Caki2 (cell line): ENCODE data around the gene CCDC33. TPM values are rescaled to one million over a fixed set of nuclear protein-coding genes. Genes with fewer than 3 reads are reported as not detected.
"Not testable (repeated sequence)": the region's sequence is repeated elsewhere in the genome, so short reads cannot be mapped to it uniquely, and the experiment has no call there.

Source experiments
- DNase-seq: peaks from one replicate; pipeline ENCODE4 v3.0.0-alpha.2; 2015; ENCODE audit warnings: low read depth
- in situ Hi-C: cut with HindIII; loops from 2 replicates; pipeline ENCODE4 v1.10.0; 2016; ENCODE audit warnings: low sequenced_read_pairs, low pct_unique_long_range_greater_than_20kb, mixed read lengths
- total RNA-seq: library from RNA; depleted of rRNA; stranded (reverse); fragments of >200 nt; shearing (Covaris generic); gene quantifications from 2 replicates; pipeline ENCODE4 v1.2.3, GENCODE V29; 2014; ENCODE audit warnings: low replicate concordance

The CCDC33 gene
- total RNA-seq, 1 experiment from 2014 or later = 0.84 TPM

DNA sequence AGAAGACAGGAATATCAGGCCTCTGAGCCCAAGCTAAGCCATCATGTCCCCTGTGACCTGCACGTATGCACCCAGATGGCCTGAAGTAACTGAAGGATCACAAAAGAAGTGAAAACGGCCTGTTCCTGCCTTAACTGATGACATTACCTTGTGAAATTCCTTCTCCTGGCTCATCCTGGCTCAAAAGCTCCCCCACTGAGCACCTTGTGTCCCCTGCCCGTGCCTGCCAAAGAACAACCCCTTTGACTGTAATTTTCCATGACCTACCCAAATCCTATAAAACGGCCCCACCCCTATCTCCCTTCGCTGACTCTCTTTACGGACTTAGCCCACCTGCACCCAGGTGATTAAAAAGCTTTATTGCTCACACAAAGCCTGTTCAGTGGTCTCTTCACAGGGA lies 123.2 kb downstream of the CCDC33 start:
- DNase-seq = not testable (repeated sequence)
- in situ Hi-C loops = loop anchor here (25.0 kb wide), 1 partner anchor 403 kb away; no protein-coding TSS in a partner anchor

DNA sequence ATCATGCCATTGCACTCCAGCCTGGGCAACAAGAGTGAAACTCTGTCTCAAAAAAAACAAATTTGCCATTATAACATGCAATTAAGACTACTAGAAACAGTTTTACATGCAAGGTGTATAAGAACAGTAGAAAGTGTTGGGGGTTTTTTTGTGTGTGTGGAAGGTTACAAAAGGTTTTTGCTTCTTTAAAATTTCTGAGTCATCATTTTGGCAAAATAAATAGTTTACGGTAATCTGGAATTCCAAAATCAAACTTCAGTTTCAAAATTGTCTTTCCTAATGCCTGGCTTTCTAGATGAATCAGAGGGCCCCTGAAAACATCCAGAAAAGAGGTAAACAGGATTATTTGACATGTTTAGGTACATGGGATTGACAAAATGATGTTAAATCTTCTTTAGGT lies 124.7 kb downstream of the CCDC33 start:
- in situ Hi-C loops = loop anchor here (25.0 kb wide), 1 partner anchor 401 kb away; no protein-coding TSS in a partner anchor
- not testable (repeated sequence) for DNase-seq

DNA sequence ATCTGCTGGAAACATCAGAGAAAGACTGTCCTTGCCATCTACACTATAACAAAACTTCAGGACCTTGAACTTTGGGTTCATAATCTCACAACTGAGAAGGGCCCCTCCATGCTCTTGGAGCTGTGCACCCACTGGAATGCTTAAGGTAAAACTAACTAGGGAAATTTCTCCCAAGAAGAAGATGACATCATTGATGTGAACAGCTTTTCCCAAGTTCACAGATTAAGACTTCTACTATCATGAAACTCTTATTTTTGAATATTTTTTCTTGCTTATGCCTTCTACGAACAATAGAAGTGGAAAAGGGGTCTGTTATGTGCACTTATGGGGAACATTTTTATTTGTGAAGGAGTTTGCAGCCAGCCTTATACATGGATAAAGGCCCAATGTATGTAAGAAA lies 126.4 kb downstream of the CCDC33 start:
- in situ Hi-C loops = loop anchor here (25.0 kb wide), 1 partner anchor 400 kb away; no protein-coding TSS in a partner anchor
- DNase-seq = no peak

DNA sequence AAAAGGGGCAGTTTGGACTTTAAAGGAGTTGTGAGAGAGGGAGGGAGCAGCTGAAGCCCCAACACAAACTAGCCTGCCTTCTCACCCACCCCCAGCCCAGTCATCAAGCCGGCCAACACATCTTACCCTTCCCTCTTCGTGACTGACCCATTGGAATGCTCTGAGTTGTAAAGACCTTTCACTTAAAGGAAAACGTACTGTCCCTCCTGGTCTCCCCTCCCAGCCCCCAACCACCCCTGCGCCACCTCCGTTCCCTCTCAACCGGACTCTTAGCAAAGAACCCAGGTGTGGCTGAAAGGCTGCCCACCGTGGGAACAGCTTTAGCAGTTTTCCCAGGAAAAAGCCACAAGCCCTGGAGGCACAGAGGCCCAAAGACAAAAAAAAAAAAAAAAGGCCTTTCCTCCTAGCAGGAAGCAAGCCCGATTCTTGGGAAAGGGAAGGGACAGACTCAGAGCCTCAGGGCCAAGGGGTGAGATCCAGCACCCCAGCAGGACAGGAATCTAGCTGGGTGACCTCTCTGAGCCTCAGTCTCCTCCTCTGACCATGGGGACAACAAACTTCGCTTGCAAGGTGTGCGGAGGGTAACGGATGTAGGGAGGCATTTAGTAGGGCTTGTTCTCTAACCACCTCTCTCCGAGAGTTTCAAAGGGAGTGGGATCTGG lies 128.9 kb downstream of the CCDC33 start:
- DNase-seq = no peak
- in situ Hi-C loops = loop anchor here (25.0 kb wide), 1 partner anchor 397 kb away; no protein-coding TSS in a partner anchor

DNA sequence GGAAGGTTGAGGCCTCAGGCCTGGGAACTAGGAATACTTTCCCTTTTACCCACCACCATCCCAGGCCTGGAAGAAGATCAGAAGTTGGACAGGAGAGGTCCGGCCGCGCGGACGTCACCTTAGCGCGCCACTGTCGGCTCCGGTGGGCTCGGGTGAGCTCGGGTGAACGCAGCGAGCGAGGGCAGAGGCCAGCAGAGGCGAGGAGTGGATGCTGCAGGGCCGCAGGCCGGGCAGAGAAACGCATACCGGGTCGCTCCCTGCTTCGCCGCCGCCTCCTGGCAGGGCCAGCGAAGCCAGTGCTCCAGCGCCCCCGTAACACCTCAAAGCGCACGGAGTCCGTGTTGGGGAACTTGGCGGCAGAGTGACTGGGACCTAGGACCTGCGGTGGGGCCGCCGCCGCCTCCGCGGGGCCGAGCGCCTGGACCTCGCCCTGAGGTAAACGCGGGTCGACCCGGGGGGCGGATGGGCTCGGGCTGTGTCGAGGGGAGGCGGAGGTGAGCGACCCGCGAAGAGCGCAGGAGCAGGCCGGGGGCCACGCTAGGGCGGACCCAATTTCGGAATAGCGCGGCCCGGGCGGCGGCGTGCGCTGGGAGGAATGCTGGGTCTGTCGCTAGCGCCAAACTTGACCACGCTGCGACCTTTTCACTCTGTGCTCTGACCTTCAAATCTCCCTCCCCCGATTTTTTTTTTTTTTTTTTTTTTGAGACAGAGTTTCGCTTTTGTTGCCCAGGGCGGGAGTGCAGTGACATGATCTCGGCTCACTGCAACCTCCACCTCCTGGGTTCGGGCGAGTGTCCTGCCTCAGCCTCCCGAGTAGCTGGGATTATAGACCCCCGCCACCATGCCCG lies 129.7 kb downstream of the CCDC33 start:
- no peak for DNase-seq
- in situ Hi-C loops = loop anchor here (25.0 kb wide), 1 partner anchor 396 kb away; no protein-coding TSS in a partner anchor

DNA sequence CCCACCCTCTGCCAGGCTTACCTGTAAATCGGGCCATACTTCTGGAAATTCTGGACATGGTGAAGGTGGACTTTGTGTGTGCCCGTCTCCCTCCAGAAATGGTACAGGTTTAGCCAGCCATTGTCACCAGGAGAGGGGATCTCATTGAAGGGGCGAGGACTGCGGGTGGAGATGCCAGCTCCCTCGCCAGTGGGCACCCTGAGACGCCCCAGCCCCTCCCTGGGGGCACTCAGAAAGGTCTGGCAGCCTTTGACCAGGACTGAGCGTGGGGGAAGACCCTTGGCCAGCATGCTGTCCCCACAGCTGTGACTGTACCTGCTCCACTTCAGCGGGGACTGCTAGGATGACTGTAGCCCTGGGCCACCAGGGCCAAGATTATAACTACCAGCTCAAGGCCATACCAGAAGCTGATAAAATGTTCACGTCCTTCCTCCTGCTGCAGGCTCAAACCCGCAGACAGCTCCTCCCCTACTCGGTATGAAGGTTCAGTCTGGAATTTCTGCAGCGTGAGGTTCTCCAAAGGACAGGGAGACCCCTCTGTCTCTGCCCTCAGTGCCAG lies 131.2 kb downstream of the CCDC33 start, which contains the start of gene CYP11A1:
CYP11A1 (minus strand) TSS at position 351 of the 559 bp plus-strand sequence; CDS start at position 290, 61 bp downstream.
- in situ Hi-C loops = loop anchor here (25.0 kb wide), 1 partner anchor 395 kb away; no protein-coding TSS in a partner anchor

DNA sequence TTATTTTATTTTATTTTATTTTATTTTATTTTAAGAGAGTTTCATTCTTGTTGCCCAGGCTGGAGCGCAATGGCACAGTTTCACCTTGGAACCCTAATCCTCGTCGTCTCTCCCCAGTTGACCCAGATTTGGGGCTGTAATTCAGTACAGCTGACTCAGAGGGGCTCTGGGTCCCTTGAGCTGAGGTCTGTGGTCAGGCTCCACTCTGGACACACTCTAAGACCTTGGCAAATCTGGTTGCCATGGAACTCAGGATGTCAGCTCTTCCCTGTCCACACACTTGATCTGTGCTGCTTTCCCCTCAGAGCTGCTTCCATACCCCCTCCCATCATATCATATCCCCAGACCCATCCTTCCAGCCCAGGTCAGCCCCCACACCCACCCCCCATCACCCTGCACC lies 132.0 kb downstream of the CCDC33 start:
- no peak for DNase-seq
- in situ Hi-C loops = loop anchor here (25.0 kb wide), 1 partner anchor 394 kb away; no protein-coding TSS in a partner anchor

More for the DNA sequence above, 131.2 kb downstream of the CCDC33 start, which contains the start of gene CYP11A1:
- no peak for DNase-seq

DNA sequence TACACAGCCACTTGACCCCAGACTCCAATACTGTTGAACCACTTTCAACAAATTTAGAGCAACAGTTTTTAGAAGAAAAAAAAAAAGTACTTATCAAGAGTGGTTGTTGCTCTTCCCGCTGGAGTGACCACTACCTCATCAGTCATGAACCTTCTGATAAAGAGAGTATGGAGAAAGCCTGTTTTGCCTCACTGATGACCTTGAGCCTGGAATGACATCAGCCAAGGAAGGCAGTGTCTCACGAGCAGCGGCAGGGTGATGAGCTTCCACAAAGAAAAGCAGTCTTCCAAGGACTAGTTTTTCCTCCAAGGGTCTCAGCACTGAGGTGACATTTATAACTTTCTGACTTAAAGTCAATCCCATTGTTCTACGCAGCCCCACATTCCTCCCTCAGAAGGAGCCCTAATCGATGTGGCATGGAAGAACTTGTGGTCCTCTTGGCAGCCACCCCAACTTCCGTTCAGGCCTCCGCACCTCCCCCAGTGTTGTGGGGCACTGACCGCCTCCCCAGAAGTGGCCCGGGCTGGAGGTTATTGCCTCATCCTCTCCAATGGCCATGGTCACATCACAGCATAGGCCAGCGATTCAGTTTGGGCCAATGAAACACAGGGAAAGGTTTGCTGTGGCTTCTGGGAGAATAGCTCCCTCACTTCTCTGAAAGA lies 133.1 kb downstream of the CCDC33 start:
- DNase-seq = no peak
- in situ Hi-C loops = loop anchor here (25.0 kb wide), 1 partner anchor 393 kb away; no protein-coding TSS in a partner anchor

DNA sequence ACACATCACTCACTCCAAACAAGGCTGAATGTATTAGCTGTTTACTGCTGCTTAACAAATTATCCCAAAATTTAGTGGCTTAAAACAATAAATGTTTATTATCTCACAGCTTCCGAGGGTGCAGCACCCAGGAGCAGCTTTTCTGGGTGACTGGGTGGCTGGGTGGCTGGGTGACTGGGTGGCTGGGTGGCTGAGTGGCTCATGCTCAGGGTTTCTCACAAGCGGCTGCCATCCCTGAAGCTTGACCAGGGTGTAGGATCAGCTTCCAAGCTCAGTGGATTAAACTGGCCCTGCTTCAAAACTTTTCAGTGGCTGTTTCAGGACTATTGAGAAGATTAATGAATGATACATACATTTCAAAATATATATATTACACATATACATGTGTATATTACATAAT lies 133.6 kb downstream of the CCDC33 start:
- in situ Hi-C loops = loop anchor here (25.0 kb wide), 1 partner anchor 393 kb away; no protein-coding TSS in a partner anchor
- no peak for DNase-seq

DNA sequence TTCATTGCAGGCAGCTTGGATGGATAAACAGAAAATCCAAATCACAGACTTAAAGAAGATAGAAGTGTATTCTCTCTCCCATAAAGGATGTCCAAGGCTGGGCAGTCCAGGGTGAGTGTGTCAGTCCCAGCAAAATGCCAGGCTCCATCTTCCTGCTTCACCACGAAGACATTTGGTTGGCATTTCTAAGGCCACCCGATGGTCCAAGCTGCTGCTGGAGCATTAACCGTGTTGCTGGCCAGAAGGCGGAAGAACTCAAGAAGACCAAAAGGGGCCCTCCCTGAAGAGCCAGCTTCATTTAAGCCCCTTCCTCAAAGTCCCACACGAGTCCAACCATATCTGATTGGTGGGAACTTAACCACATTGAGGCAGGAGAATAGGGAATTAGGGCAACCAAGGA lies 134.3 kb downstream of the CCDC33 start:
- no peak for DNase-seq
- in situ Hi-C loops = loop anchor here (25.0 kb wide), 1 partner anchor 392 kb away; no protein-coding TSS in a partner anchor

DNA sequence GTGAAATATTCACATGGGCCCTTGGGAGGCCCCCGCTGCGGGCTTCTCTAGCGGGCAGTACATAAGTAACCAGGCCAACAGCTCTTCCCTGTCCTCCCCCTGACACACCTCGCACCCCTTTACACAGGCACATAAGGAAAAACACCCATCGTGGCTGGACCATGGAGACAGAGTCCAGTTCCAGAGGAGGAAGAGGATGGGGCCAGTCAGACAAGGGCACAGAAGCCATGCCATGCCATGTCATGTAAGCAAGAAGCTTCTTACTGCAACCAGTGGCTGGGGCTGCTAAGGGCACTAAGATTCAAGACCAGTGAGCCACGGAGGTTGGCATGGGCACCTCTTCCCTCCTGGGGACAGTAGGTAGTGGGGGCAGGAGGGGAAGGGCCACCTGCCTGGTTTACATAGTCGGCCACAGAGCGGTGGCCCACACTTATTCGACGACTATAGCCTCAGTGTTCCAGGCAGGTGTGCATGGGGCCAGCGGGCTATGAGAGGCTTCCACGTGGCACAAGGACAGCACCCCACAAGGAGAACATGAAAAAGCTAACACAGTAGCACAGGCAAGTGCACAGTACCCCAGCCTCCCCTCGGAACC lies 137.0 kb downstream of the CCDC33 start:
- in situ Hi-C loops = loop anchor here (25.0 kb wide), 1 partner anchor 389 kb away; no protein-coding TSS in a partner anchor
- DNase-seq = no peak

DNA sequence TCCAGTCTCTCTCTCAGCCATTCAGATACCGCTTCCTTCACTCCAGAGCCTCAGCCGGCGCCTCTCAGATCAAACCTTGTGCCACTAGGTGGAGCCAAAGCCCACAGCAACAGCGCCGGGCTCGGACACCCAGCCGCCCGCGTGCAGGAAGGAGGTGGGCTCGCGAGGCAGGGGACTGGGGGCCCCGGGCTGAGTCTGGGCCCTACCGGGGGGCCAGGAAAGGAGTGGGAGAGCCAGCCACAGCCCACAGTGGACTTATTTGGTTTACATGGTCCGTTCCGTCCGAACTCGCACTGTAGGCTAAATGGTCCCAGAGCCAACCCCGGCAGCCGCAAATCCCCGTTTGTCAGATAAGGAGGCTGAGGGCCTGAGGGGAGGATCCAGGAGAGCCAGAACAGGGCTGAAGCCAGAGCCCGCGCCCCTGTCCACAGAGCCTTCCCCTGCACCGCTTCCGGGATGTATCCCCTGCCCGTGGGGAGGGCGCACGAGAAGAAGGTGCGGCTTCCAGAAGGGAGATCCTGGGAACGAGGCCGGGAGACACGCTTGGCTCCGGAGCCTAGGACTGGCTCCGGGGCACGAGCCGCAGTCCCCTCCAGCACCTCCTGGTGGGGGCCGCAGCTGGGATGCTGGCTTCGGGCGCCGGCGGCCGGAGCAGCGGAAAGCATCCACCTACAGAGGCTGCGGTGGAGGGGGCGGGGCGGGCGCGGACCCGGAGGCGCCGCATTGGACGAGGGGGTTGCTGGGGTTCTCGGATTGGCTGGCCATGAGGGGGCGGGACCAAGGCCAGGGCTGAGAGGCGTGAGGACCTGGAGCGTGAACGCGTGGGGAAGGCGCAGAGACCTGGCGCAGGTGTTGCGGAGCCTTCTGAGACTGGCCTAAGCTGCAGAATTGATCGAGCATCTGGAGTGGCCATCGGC lies 137.9 kb downstream of the CCDC33 start:
- in situ Hi-C loops = loop anchor here (25.0 kb wide), 1 partner anchor 388 kb away; no protein-coding TSS in a partner anchor
- peak; percentile 77 for DNase-seq

DNA sequence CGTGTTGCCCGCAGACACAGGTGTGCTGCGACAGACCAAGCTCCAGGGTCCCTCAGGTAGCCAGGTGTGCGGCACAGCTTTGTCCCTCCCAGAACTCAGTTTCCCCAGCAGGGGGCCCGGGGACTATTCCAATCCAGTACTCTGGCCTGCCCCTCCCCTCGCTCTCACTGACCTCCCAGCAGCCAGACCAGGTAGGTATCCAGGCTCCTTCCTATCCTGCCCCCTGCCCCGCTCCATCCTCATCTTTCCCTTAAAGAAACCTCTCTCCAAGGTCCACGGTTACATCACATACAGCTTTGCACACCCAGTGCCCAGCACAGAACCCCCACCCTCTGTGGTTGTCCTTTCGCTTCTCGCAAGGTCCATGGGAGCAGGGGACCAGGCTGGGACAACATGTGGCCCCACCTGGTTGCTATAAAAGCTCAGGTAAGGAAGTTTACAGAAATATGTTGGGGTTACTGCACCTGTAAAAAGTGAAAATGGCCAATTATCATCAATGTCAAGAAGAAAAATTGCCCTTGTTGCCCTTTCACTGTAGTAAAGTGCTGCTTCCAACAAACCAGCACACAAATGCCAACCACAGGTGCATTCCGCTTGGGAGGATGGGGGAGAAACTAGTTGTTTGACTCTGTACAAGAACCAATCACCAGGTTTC lies 138.6 kb downstream of the CCDC33 start:
- no peak for DNase-seq
- in situ Hi-C loops = loop anchor here (25.0 kb wide), 1 partner anchor 388 kb away; no protein-coding TSS in a partner anchor

DNA sequence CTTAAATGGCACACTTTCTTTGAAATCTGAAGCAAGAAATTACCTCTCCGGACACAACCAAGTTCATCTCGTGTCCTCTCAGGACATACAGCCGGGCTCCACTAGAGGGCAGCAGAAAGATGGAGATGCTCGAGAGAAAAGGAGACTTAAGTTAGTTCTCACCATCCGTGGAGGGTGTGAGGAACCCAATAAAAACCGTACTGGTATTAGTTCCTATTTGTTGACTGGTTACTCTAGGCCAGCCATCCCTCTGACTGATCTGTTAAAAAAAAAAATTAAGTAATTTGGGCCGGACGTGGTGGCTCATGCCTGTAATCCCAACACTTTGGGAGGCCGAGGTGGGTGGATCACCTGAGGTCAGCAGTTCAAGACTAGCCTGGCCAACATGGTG lies 139.2 kb downstream of the CCDC33 start:
- peak; percentile 70 for DNase-seq
- in situ Hi-C loops = no loop called here

DNA sequence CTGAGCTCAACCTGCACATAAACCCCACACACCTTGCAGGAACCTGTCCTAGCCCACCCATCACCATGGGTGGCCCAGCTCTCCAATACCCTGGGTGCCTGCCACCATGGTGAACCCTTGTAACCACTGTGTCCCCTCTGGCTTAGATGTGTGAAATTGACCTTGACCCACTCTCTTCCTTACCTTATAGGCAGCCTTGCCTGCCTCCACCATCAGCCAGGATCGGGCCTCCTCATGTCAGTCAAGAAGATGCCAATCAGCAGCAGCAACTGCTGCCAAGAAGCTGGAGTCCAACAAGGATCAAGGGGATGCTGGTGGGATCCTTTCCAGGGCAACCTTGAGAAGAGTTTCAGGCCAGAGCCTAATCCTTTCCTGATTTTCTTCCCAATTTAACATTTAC lies 140.1 kb downstream of the CCDC33 start:
- no peak for DNase-seq
- in situ Hi-C loops = no loop called here
